GM18505 (cell line): ENCODE results near the gene INTS7.
"Not testable (repeated sequence)": the region's sequence is repeated elsewhere in the genome, so short reads cannot be mapped to it uniquely, and the experiment has no call there.

Experiments
- ATAC-seq: cut with Tn5 transposase; IDR thresholded peaks from one replicate; pipeline ENCODE4 v1.9.1; 2021; ENCODE audit not compliant: unreplicated experiment
- POLR2A ChIP-seq: IDR thresholded peaks from 4 replicates; pipeline ENCODE4 v1.6.1; 2011; ENCODE audit warnings: borderline replicate concordance; ENCODE audit not compliant: insufficient read depth, insufficient read length; ENCODE audit errors: extremely low read depth

INTS7 gene

DNA sequence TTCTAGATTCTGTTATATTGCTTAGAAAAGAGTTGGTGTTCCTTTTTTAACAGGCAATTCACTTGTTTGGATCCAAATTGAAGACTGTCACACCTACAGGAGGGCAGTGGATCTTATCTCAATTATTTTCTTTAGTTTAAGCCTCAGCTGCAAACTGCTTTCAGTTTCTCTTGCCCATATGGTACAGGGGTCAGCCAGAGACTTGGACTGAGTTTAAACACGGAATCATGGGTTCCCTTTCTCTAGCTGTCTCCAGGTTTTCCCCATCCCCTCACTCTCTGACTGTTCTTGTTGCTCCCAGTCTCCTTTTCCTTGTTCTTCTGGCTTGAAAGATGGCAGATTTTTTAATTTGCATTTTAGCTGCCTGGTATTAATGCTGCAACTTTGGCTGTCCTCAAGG is 18.6 kb upstream of the INTS7 start:
- ATAC-seq = no peak
- no peak for TF ChIP-seq POLR2A

DNA sequence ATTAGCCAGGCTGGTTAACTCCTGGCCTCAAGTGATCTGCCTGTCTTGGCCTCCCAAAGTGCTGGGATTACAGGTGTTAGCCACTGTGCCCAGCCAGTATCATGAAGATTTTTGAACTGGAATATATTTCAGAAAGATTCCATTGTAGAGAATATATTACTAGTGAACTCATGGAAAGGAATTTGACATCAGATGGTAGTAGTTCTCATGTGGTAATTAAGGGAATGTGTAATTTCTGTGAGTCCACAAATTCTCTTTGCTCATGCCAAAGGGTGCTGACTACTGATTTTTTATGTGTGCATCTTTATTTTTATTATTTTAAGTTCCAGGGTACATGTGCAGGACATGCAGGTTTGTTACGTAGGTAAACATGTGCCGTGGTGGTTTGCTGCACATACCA is 10.6 kb upstream of the INTS7 start:
- ATAC-seq = no peak
- TF ChIP-seq POLR2A = no peak

GRCh38 chr1:212044851-212045250 is 9.5 kb upstream of the INTS7 start:
- no peak for ATAC-seq
- no peak for TF ChIP-seq POLR2A

GRCh38 chr1:212042436-212042835 is 7.1 kb upstream of the INTS7 start:
- no peak for ATAC-seq

GRCh38 chr1:212040629-212041412 is 5.5 kb upstream of the INTS7 start:
- ATAC-seq = no peak
- TF ChIP-seq POLR2A = no peak

More at GRCh38 chr1:212042436-212042835, 7.1 kb upstream of the INTS7 start:
- TF ChIP-seq POLR2A = no peak

DNA sequence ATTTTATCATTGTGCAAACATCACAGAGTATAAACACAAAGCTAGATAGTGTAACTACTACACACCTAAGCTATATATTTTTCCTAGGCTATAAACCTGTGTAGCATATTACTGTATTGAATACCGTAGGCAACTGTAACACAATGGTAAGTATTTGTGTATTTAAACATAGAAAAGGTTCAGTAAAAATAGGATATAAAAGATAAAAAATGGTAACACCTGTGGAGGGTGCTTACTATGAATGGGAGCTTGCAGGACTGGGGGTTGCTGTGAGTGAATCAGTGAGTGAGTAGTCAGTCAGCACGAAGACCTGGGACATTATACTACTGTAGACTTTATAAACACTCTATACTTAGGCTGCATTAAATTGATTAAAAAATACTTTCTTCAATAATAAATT is 4.3 kb upstream of the INTS7 start:
- ATAC-seq = no peak
- TF ChIP-seq POLR2A = no peak

DNA sequence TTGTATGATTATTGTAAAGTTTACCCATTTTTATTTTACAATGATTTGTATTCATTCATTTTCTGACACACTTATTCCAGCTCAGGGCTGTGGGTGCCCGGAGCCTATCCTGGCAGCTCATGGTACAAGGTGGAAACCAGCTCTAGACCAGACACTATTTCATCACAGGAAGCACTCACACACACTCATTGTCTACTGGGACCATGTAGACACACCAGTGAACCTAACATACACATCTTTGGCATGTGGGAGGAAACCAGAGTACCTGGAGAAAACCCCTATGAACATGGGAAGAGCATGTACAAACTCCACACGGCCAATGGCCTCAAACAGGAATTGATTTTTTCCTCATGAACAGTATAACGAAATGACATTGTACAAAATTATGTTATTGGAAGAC is 2.5 kb upstream of the INTS7 start:
- no peak for ATAC-seq
- no peak for TF ChIP-seq POLR2A

- TF ChIP-seq POLR2A = no peak
Measured at GRCh38 chr1:212035835-212036605, 663 bp upstream of the INTS7 start.

GRCh38 chr1:212034516-212035122 is 738 bp downstream of the INTS7 start:
- no peak for TF ChIP-seq POLR2A
- no peak for ATAC-seq

More at GRCh38 chr1:212035835-212036605, 663 bp upstream of the INTS7 start:
- peak; percentile 13 for ATAC-seq

- no peak for ATAC-seq
- no peak for TF ChIP-seq POLR2A
Measured at GRCh38 chr1:212030936-212031528, 4.3 kb downstream of the INTS7 start.

DNA sequence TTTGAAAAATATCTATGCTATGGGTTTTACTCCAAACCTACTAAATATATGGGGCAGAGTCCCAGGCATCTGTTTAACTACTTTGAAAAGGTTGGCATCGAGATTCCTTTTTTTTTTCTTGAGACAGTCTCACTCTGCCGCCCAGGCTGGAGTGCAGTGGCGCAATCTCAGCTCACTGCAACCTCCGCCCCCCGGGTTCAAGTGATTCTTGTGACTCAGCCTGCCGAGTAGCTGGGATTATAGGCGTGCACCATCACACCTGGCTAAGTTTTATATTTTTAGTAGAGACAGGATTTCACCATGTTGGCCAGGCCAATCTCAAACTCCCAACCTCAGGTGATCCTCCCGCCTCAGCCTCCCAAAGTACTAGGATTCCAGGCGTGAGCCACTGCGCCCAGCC is 7.6 kb downstream of the INTS7 start:
- ATAC-seq = not testable (repeated sequence)

DNA sequence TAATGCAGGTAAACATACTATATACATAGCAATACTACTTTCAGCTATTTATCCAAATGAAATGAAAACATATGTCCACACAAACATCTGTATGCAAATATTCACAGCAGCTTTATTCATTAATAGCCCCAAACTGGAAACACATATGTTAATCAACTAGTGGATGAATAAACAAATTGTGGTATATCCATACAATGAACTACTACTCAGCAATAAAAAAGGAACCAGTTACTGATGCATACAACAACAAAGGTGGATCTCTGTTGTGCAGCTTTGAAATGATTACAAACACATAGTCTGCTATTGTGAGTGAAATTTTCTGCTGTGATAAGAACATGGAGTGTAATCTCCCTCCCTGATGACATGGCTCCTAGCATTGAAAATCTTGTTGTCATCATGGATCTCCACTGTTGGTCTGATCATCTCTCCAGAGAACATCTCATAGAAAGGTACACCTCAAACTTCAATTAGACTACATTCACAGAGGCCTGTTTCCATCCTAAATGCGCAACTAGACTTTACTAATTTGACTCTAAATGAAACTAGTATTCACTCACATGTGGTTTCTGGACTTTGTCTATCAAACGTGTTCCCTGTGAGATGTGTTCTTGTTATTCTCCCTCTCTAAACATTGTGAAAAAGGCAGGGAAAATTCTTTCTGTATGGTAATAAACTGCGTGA is 10.7 kb downstream of the INTS7 start:
- ATAC-seq = no peak
- no peak for TF ChIP-seq POLR2A

GRCh38 chr1:212022908-212023307 is 12.4 kb downstream of the INTS7 start:
- ATAC-seq = not testable (repeated sequence)
